ENCODE results near the gene PPEF1. TPM values are rescaled to one million over a fixed set of nuclear protein-coding genes. Genes with fewer than 3 reads are reported as not detected.
"Not testable (repeated sequence)": the region's sequence is repeated elsewhere in the genome, so short reads cannot be mapped to it uniquely, and the experiment has no call there.

PPEF1 gene
- total RNA-seq, 4 donors from 2014 or later = not detected

DNA sequence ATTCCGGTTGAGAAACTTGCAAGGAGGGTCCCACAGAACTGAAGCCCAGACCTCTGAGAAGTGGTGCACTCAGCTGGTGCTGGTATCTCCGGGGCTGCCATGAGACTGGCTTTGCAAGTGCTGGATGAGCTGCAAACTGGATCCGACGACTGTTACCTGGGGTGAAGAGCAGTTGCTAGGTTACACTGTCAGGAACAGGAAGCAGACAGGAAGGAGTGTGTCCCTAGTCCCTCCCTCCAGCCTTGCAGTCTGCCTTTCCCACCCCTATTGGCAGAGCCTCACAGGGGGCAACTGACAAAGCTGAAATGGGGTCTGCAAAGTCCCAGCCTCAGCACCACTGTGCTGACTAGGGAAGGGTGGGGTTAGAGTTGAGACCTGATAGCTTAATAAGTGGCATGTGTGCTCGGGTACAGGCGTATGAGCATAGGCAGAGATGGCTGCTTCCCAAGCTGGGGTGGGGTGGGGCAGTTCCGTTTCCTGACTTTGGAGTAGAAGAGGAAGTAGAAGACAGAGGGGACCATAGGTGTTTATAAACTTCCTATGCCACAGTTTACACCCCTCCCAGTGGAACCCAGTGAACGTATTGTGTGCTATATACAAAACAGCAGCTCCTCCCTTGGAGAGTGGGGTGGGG, 18.0 kb downstream of the PPEF1 start:
- Histone ChIP-seq H3K9me3 (no peaks in the 10 kb centered on the region), H3K27ac (no peak overlapping the region), H3K36me3 (no peaks in the 10 kb centered on the region), H3K4me1 (no peaks in the 10 kb centered on the region), H3K4me3 (no peak overlapping the region), H3K27me3 (no peaks in the 10 kb centered on the region)
- TF ChIP-seq, protein P1, sequence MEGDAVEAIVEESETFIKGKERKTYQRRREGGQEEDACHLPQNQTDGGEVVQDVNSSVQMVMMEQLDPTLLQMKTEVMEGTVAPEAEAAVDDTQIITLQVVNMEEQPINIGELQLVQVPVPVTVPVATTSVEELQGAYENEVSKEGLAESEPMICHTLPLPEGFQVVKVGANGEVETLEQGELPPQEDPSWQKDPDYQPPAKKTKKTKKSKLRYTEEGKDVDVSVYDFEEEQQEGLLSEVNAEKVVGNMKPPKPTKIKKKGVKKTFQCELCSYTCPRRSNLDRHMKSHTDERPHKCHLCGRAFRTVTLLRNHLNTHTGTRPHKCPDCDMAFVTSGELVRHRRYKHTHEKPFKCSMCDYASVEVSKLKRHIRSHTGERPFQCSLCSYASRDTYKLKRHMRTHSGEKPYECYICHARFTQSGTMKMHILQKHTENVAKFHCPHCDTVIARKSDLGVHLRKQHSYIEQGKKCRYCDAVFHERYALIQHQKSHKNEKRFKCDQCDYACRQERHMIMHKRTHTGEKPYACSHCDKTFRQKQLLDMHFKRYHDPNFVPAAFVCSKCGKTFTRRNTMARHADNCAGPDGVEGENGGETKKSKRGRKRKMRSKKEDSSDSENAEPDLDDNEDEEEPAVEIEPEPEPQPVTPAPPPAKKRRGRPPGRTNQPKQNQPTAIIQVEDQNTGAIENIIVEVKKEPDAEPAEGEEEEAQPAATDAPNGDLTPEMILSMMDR (IDR thresholded peaks at IDR 0.05) = no peak
- TF ChIP-seq POLR2A (IDR thresholded peaks at IDR 0.05) = no peak
- no peak for DNase-seq

DNA sequence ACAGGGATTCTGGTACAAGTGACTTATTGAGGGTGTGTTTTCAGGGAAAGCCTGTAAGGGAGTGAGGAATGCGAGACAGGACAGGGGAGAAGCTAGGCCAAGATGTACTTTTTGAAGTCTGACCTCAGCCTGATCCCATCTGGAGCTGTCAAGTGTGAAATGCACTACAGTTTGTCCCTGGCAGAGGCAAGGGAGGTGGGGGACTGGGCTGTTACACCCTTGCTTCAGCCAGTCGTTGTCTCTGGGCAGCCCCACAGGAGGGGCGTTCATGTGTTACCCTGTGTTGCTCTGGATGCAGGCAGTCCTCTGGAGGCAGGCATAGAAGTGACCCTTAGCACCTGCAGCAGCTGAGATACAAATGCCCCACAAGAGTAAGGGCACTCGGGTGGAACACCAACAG, 25.8 kb downstream of the PPEF1 start:
- Histone ChIP-seq H3K27ac (no peak overlapping the region), H3K36me3 (no peaks in the 10 kb centered on the region), H3K4me3 (no peak overlapping the region), H3K27me3 (no peaks in the 10 kb centered on the region), H3K4me1 (no peaks in the 10 kb centered on the region), H3K9me3 (no peaks in the 10 kb centered on the region)
- no peak for DNase-seq
- TF ChIP-seq, protein P1 (IDR thresholded peaks at IDR 0.05) = no peak
- TF ChIP-seq POLR2A (IDR thresholded peaks at IDR 0.05) = no peak

GRCh38 chrX:18739609-18740008, 32.2 kb downstream of the PPEF1 start:
- not testable (repeated sequence) for DNase-seq, H3K27ac ChIP-seq, H3K4me3 ChIP-seq, H3K9me3 ChIP-seq, H3K36me3 ChIP-seq, H3K4me1 ChIP-seq, H3K27me3 ChIP-seq

DNA sequence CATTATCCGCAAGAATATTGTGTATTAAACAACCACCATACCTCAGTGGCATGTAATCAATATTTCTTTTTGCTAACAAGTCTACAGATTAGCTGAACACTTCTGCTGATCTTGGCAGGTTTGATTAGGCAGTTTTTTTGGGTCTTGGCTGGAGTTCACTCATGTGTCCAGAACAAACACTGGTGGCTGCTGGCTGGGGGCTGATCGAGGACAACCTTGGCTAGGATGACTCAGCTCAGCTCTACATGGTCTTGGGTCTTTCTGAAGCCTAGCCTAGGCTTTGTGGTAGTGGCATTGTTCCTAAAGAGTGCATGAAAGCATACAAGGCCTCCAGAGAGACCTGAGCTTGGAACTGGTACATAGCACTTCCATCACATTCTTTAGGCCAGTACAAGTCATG, 41.1 kb downstream of the PPEF1 start:
- no peaks in the 10 kb centered on the region for H3K36me3 ChIP-seq
- no peak for DNase-seq
- no peak overlapping the region for H3K27ac ChIP-seq
- H3K9me3 ChIP-seq = no peaks in the 10 kb centered on the region
- TF ChIP-seq, protein P1 (IDR thresholded peaks at IDR 0.05) = no peak
- no peak for TF ChIP-seq POLR2A (IDR thresholded peaks at IDR 0.05)
- H3K4me3 ChIP-seq = no peak overlapping the region
- H3K27me3 ChIP-seq = no peaks in the 10 kb centered on the region
- H3K4me1 ChIP-seq = no peaks in the 10 kb centered on the region

- no peak overlapping the region for H3K27ac ChIP-seq
- no peaks in the 10 kb centered on the region for H3K36me3 ChIP-seq
- H3K4me1 ChIP-seq = no peaks in the 10 kb centered on the region
- H3K27me3 ChIP-seq = no peaks in the 10 kb centered on the region
- no peak for TF ChIP-seq POLR2A (IDR thresholded peaks at IDR 0.05)
- TF ChIP-seq, protein P1 (IDR thresholded peaks at IDR 0.05) = no peak
- H3K9me3 ChIP-seq = no peaks in the 10 kb centered on the region
- DNase-seq = no peak
- H3K4me3 ChIP-seq = no peak overlapping the region
Measured at GRCh38 chrX:18753631-18754030, 46.2 kb downstream of the PPEF1 start.

DNA sequence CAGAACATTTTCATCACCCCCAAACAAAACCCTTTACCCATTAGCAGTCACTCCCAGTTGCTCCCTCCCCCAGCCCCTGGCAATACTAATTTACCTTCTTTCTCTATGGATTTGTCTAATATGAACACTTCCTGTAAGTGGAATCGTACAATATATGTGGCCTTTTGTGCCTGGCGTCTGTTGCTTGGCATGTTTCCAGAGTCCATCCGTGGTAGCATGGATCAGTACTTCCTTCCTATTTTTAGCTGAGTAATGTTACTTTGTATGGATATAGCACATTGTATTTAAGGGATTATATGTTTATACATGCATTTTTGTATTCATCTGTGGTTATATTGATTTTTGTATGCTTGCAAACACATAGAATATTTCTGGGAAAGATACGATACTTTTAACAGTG, 48.2 kb downstream of the PPEF1 start:
- H3K36me3 ChIP-seq = no peaks in the 10 kb centered on the region
- no peaks in the 10 kb centered on the region for H3K4me1 ChIP-seq
- H3K27ac ChIP-seq = no peak overlapping the region
- H3K9me3 ChIP-seq = no peaks in the 10 kb centered on the region
- DNase-seq = no peak
- TF ChIP-seq, protein P1 (IDR thresholded peaks at IDR 0.05) = no peak
- no peak for TF ChIP-seq POLR2A (IDR thresholded peaks at IDR 0.05)
- H3K27me3 ChIP-seq = no peaks in the 10 kb centered on the region
- H3K4me3 ChIP-seq = no peak overlapping the region
